GM21576 (cell line): Measurements from ENCODE around the gene MAPK11.

Source experiments
- ATAC-seq: cut with Tn5 transposase; IDR thresholded peaks from one replicate; pipeline ENCODE4 v1.9.1; 2021; ENCODE audit warnings: mild to moderate bottlenecking, moderate library complexity; ENCODE audit not compliant: unreplicated experiment

MAPK11 gene

DNA sequence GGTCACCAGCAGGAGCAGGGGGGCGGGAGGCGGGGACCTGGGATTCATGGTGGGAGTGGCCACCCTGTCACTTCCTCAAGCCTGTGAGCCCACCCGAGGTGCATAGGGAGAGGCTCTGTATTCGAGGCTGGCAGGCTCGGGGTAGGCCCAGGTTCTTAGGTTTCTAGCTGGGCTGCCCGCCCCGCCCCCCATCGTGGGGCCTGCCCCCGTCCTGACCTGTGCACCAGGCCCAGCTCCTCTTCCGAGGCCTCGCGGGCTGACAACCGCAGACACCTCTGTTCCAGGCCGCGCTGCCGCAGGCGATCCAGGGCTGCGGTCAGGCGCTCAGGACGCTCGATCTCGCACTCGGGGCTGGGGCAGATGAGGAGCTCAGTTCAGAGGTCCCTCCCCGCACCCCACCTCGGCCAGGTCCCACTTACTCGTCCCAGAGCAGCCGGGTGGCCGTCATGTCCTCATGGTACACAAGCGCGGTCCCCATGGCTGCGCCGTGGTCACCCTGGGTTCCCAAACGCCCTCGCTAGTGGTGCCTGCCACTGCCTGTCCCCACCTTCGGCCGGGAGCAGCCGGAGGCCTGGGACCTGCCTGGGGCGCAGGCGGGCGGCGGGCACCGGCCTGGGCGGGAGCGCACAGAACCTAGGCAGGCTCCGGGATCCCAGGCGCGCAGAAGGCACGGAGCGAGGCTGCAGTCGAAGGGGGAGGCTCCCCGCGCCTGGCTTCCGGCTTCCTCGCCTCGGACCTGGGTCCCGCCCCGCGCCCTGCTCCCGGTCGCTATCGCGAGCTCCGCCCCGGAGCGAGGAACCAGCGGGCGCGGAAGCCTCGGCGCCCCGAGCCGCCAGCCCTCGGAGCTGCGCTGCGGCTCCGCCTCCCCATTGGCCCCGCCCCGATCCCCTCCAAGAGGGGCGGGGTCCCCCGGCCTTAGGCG lies 19.4 kb downstream of the MAPK11 start, which contains the start of gene HDAC10:
Gene HDAC10, minus strand, starts transcription at position 711 of the 922 bp plus-strand sequence. Its CDS starts 233 bp downstream, at position 478.
- peak; percentile 53 for ATAC-seq

DNA sequence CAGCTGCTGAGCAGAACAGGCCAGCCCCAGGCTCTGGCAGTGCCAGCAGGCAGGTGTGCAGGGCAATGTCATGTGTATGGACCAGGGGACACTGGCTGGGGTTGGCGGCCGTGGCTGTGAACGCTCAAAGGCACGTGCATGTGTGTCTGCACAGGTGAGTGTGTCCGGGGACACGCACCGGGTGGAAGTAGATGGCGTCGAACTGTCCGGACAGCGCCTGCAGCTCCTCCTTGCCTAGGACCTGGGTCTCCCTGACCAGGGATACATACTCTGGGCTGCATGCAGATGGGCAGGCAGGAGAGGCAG lies 20.0 kb downstream of the MAPK11 start:
- ATAC-seq = no peak

- no peak for ATAC-seq
Measured at GRCh38 chr22:50249341-50250248, 20.6 kb downstream of the MAPK11 start.

DNA sequence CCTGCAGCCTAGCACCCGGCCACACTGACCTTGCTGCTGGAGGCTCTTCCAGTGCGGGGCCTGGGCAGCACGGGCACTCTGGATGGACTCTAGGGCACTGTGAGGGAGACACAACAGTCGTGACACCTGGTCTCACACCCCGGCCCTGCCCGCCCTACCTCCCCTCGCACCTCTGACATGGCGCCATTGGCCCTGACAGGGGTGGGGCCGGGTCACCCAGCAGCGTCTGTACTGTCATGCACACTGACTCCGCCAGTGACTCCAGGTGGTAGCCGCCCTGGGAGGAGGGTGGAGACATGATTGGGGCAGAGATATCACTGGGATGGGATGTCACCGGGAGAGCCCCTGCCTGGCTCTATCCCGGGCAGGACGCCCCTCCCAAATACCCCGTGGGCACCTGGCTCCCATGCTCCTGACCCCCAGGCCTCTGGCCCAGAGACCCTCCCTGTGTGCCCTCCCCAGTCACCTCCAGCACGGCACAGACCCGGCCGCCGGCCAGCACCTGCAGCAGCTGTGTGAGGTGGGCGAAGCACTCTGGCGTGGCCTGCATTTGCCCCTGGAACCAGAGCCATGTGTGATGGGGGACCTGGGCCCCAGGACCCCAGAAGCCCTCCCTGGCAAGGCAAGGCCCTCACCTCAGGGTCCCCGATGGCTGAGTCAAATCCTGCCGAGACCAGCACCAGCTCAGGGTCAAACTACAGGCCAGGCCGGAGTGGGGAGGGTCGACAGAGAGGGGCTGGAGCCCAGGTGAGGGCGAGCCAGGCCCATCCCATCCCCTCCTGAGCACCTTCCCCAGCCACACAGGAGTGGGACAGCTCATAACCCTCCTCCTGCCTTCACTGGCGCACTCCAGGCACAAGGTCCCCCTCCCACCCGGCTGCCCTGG lies 21.7 kb downstream of the MAPK11 start:
- no peak for ATAC-seq

DNA sequence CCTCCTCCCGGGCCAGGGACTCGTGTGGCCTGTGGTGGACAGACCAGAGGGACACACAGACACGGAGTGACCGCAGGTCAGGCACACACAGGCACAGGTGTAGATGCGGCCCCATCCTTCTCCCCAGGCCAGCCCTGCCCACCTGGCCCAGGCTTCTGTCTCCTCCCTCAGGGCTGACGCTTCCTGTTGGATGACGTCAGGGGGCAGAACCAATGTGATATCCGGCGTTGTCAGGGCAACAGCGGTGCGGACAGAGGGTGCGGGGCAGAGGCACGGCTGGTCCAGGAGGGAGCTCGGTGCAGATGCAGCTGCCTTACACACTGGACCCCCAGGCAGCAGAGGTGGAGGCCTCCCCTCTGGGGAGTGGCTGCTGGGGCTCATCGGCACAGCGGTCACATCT lies 22.4 kb downstream of the MAPK11 start:
- ATAC-seq = no peak

DNA sequence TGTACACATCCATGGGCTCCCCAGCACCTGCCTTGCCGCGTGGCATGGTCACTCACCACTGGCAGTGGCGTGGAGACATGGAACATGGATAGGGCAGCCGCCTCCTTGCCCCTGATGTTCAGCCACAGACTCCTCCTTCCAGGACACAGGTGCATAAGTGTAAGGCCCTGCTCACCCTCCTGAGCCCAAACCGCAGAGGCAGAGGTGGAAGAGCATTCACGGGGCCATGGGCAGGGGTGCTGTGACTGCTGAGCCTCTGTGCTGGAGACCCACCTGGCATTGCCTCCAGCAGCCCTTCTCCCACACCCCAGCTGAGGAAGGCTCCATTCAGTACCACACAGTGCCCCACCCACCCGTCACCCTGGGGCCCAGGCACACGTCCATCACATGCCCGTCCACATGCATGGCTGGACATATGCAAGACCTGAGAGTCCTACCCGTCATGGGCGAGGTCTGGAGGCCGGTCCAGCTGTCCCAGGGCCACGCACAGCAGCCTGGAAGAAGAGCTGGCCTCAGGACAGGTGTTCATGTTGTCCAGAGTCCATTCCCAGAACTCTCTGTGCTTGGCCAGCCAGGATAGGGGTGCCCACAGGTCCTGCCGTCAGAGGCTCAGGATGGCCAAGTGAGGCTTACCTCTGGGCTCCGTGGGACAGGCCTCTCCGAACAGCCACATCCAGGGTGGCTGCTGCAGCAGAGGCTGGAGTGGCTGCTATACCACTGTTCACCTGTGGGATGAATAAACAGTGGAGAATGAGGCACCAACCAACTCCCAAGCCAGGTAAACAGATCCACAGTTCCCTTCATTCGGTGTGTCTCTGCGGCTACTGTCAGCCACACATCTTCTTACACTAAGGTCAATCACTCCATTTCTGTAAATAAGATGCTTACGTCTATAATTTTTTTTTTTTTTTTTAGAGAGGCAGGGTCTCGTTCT lies 23.7 kb downstream of the MAPK11 start:
- no peak for ATAC-seq

DNA sequence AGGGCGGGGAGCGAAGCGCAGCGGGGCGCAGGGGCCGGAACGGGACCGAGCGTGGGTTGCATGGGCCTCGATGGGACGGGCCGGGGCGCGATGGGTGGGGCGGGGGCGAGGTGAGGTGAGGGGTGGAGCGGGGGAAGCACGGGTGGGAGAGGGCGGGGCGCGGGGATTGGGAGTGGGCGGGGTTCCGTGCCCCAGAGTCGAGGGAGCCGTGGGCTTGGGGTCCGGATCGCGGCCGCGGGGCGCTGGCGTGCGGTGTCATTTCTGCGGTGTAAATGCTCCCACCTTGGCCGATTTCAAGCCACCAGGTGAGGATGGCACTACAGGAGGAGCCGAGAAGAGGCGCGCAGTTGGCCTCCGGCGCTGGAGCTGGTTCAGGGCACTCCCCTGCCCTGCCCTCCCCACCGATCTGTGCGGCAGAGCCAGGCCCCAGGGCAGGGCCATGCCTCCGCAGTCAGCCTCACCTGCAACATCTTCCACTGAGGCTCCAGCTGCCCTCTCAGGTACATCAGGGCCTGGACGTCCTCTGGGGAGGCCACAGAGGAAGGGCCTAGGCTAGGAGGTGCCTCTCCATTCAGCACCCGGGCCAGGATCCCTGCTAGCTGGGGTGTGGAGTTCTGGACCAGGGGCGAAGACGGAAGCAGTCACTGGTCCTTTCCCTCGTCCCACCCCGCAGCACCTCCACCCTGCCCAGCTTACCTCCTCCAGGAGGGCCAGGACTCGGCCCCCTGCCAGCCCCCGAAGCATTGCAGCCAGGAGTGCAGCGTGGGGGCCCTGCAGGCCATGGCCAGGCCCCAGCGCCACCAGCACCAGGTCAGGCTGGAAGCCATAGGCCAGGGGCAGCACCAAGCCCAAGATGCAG lies 24.7 kb downstream of the MAPK11 start:
- no peak for ATAC-seq

DNA sequence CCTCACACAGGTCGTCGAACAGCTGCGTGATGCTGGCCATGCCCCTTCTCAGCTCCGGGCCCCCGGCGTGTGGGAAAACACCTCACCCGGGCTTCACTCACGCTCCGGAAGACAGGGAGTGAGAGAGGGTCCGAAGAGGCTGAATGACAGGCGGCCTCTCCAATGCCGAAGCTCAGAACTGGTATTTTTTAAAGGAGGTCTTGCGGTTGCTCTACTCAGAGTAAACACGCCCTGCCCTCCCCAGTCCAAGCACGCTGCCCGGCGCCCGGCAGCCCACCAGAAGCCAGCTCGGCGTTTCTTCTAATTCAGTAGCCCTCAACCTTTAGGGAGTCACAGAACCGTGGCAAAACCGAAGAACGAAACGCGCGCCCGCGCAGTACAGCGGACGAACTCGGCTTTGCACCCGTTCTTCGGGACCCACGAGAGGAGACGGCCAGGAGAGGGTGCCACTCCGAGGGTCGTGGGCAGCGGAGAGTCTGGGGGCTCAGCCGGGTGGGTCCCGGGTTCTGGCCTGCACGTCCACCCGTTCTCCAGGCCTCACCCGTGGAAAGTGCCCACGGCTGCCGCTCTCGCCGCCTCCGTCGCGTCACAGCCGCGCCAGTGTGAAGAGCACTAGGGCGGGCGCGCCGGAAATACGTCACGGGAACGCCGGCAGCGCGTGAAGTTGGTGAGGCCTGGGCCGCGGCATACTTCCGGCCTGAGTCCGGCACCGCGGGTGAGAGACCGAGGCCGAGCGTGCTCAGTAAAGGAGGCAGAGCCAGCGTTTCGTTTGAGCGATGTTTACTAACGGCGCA lies 25.6 kb downstream of the MAPK11 start, which contains the start of gene TUBGCP6:
Gene TUBGCP6, minus strand, starts transcription at position 604 of the 794 bp plus-strand sequence. Its CDS starts 564 bp downstream, at position 40.
- peak; percentile 52 for ATAC-seq

DNA sequence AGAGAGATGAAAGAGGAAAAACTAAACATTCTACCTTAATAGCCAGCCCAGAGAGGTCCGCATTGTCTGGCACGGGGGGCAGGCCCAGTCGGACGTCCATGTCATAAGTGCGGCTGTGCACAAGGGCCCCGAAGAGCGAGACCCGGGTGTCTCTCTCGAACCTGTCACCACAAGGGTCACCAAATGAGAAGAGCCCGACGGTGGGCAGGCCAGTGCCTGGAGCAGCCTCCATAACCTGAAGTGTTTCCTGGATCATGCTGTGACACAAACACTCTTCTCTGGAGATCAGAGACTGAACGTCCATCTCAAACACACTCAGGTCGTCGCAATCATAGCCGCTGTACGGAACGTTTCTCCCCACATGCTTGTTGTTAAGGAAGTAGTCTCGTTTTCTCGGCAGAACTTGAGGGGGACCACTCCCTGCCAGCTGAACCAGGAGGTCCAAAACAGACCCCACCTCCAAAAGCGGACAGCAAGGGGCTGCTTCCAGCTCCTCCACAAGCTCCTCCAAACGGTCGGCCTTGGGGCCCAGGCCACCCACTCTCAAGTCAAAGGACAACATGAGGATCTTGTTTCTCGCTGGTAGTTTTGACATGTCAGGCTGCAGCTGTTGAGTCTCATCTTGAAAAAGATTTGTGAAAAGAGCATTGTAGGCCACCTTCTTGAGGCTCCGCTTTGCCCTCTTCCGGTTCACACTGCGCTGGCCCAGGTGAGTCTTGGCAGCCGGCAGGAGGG lies 26.3 kb downstream of the MAPK11 start:
- no peak for ATAC-seq

DNA sequence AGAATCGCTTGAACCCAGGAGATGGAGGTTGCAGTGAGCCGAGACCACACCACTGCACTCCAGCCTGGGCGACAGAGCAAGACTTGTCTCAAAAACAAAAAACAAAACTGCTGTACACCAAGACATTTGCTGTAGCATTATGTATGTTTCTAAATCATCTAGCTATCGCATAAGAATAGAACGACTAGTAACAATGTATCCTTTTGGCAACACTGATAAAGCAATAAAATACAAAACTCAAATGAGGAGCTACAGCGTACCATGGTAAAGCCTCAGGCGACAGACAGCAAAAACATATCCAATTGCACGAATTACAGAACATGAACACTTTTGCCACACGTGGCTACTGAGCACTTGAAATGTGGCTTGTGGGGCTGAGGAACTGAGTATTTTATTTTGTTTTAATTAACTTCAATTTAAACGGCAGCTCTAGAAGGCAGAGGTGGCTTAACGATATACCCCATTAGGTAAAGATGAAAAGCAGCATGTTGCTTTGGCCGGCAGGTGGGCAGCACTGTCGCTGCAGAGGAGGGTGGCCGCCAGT lies 27.7 kb downstream of the MAPK11 start:
- no peak for ATAC-seq

DNA sequence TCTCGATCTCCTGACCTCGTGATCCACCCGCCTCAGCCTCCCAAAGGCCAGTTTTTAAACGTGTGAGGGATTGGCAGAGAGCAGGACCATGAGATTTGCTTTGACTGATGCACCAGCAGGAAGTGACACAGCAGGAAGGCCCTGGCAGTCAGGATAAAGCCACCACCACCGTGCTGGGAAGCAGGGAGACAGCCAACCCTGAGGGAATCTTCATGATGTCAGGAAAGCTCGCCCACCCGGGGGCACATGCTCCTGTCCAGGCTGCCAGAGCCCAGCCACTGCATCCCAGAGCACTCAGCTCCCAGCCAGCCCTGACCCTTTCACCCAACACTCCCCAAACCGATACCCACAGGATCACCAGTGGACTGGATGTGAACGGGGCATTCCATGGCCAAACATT lies 31.4 kb downstream of the MAPK11 start:
- ATAC-seq = no peak

DNA sequence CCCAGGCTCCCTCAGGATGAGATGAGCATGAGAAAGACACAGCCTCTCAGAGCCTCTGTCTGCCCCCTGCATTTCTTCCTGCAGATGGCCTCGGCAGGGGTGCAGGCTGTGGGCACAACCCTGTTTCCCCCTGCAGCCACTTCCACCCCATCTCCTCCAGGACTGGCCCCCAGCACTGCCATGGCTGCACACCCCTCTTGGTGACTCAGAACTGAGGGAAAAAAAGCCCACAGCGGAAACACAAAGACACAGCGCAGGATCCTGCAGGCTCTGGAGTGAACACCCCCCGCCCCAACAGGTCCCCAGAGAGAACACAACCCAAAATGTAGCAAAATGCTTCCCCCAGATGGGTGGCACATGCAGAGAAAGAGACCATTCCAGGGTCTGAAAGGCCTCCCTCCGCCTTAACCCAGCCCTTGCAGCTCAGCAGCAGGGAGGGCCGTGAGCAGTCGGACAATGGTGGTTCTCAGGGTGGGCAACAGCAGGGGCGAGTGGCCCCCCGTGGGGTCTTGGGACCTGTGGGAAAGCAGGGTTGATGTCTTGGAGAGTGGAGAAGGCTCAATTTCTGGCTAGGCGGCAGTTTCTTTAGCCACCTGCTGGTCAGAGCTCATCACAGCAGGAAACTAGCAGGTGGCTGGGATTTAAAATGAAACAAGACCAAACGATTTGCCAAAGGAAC lies 33.3 kb downstream of the MAPK11 start:
- ATAC-seq = no peak

DNA sequence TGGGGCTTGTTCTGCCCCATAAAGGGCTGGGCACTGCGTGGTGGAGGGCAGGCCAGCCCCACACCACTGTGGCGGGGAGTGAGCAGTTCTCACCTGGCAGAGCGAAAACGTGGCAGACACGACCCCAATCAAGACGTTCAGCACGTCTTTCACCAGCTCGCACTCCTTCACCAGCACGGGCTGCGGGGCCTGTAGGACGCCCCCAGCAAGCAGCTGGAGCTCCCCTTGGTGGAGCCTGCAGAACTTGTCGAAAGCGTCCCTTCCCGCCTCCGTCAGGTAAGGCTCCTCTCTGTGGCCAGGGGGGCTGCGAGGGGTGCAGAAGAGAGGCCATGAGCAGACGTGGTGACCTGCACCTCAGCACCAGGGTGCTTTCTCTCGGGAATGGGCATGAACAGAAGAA lies 37.0 kb downstream of the MAPK11 start:
- ATAC-seq = no peak

DNA sequence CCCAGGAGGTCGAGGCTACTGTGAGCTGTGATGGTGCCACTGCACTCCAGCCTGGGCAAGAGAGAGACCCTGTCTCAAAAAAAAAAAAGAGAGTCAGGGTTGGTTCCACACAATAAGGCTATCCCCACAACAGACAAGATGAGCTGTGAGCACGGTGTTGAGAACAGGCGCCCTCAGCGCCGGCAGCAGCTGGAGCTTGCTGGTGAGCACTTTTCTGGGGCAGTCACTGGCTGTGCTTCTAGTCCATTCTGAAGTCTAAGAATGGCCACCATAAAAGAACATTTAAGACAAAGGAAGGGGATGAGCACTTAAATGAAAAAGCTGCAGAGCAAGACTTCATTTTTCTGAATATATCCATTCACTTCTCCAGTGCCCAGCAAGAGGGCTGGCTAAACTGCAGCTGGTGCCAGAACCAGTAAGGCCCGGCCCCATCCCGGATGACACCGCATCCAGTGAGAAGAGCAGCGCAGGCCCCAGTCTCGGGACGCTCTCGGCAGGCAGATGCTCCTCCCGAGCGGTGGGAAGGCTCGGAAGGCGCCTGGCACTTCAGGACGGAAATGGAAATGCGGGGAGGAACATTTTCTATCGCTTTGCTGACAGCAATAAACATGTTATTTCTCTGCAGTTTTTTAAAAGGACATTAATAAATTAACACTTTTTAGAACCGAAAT lies 37.6 kb downstream of the MAPK11 start:
- no peak for ATAC-seq

DNA sequence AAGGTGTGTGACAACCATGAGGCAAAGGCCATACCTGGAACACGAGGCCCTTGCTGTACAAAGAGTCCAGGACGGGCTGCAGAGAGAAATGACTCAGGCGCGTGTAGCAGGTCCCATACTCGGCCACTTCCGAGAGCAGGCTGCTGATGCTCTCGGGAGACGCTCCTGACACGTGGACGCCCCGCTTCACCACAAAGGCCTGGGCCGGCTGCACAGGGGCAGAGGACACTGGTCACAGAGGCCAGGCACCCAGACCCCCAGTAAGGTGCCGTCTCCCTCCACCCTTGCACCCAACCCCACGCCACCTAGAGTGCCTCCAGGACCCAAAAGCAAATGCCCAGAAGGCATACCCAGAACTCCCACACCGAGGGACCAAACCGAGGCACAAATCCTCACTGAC lies 40.8 kb downstream of the MAPK11 start:
- ATAC-seq = no peak

DNA sequence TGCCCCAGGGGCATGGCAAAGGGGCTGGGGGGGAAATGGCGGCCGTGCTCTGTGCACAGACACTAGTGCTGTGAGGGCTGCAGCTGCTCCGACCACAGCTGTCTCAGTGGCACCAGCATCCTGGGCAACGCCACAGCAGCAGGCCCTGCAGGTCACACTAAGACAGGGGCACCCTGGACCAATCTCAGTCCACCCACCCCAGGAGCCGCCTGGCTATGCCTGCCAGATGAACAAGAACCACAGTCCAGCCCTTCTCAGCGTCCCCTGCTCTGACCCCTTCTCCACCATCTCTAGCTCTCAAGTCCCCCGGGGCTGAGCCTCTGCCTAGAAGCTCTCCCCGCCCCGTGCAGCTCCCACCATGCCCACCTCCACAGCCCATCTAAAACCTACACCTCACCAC lies 41.8 kb downstream of the MAPK11 start:
- ATAC-seq = no peak
